HCT116 (cell line): Measurements from ENCODE around the gene THAP5.

ENCODE experiments used
- EGR1 ChIP-seq: IDR thresholded peaks from 2 replicates; pipeline ENCODE4 v1.6.1; 2012; ENCODE audit warnings: low read depth
- EZH2 ChIP-seq: fragments of 200-600 bp; sonication (generic); IDR thresholded peaks from 2 replicates; pipeline ENCODE4 v1.6.1; 2017; ENCODE audit warnings: antibody characterized with exemption, mixed run types
- EZH2phosphoT487 ChIP-seq: fragments of 200-600 bp; IDR thresholded peaks from 2 replicates; pipeline ENCODE4 v1.6.1; 2018; ENCODE audit warnings: antibody characterized with exemption, borderline replicate concordance
- POLR2AphosphoS5 ChIP-seq: IDR thresholded peaks from 2 replicates; pipeline ENCODE4 v1.6.1; 2011; ENCODE audit warnings: mild to moderate bottlenecking, low read depth, low read length, moderate library complexity
- RAD21 ChIP-seq: IDR thresholded peaks from 2 replicates; pipeline ENCODE4 v1.6.1; 2012; ENCODE audit warnings: low read depth, mild to moderate bottlenecking
- TF ChIP-seq, protein P1 (sequence below): IDR thresholded peaks from 2 replicates; pipeline ENCODE4 v1.6.1; 2012
- TF ChIP-seq, protein P2 (sequence below), 3 experiments: fragments of 200-600 bp in 1 of 3; sonication (generic) in 1 of 3; IDR thresholded peaks in 2 of 3; conservative IDR thresholded peaks in 1 of 3; 2 replicates each; pipeline ENCODE4 v1.5.1; 2012 to 2017; ENCODE audit warnings: low read depth in 2 of 3, low read length in 2 of 3, antibody characterized with exemption in 1 of 3, borderline replicate concordance in 1 of 3, control low read depth in 1 of 3, mild to moderate bottlenecking in 1 of 3, mixed read lengths in 1 of 3, mixed run types in 1 of 3, moderate library complexity in 1 of 3; ENCODE audit not compliant: insufficient read depth in 1 of 3

DNA sequence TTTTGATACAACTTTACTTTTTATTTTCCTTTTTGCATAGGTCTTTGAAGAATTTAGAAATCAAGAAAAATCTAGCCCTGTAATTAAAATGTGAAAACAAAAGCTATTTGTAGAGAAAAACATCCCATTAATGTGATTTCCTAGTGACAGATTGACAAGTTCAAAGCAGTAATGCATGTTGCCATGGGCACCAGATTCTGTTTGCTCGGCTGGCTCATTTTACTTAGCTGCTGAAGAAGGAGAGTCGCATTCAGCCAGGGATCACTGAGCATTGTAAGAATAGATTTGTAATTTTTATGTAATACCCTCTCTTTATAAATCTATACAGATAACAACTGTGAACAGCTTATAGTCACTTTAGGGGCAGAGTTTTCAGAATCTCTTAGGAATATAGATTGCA lies 28.6 kb upstream of the THAP5 start:
- TF ChIP-seq, protein P1, sequence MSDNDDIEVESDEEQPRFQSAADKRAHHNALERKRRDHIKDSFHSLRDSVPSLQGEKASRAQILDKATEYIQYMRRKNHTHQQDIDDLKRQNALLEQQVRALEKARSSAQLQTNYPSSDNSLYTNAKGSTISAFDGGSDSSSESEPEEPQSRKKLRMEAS: no peak
- TF ChIP-seq EZH2 (no peak), EZH2phosphoT487 (no peak), POLR2AphosphoS5 (no peak), RAD21 (no peak), EGR1 (no peak)
- TF ChIP-seq, protein P2, sequence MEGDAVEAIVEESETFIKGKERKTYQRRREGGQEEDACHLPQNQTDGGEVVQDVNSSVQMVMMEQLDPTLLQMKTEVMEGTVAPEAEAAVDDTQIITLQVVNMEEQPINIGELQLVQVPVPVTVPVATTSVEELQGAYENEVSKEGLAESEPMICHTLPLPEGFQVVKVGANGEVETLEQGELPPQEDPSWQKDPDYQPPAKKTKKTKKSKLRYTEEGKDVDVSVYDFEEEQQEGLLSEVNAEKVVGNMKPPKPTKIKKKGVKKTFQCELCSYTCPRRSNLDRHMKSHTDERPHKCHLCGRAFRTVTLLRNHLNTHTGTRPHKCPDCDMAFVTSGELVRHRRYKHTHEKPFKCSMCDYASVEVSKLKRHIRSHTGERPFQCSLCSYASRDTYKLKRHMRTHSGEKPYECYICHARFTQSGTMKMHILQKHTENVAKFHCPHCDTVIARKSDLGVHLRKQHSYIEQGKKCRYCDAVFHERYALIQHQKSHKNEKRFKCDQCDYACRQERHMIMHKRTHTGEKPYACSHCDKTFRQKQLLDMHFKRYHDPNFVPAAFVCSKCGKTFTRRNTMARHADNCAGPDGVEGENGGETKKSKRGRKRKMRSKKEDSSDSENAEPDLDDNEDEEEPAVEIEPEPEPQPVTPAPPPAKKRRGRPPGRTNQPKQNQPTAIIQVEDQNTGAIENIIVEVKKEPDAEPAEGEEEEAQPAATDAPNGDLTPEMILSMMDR (IDR thresholded peaks at IDR 0.05 in 2 of 3, conservative IDR thresholded peaks at IDR 0.05 in 1 of 3; ENCODE audit: borderline replicate concordance in 1 of 3, insufficient read depth in 1 of 3, low read depth in 2 of 3, low read length in 2 of 3): no peak
